22Rv1 (cell line): Measurements from ENCODE around the gene NPHS1.

Experiments used
- ZFX ChIP-seq: fragments of 450-650 bp; IDR thresholded peaks from 2 replicates; pipeline ENCODE4 v1.6.1; 2017; ENCODE audit warnings: antibody characterized with exemption, borderline replicate concordance
- TF ChIP-seq, protein P1 (sequence below): fragments of 450-650 bp; IDR thresholded peaks from 2 replicates; pipeline ENCODE4 v1.5.1; 2017; ENCODE audit warnings: mild to moderate bottlenecking

DNA sequence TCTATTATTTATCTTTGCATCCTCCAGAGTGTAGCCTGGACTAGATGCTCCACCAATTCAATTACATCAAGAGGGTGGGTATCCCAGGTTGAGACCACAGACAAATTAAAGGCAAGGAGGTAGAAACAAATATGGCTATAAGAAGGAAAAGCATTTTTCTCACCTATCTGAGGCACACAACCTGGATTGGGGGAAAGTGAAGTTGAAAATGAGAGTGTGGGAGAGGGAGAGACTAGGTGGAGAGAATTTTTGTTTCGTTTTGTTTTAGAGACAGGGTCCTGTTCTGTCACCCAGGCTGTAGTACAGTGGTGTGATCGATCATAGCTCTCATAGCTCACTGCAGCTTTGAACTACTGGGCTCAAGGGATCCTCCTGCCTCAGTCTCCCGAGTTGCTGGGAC is 33.9 kb downstream of the NPHS1 start:
- TF ChIP-seq, protein P1, sequence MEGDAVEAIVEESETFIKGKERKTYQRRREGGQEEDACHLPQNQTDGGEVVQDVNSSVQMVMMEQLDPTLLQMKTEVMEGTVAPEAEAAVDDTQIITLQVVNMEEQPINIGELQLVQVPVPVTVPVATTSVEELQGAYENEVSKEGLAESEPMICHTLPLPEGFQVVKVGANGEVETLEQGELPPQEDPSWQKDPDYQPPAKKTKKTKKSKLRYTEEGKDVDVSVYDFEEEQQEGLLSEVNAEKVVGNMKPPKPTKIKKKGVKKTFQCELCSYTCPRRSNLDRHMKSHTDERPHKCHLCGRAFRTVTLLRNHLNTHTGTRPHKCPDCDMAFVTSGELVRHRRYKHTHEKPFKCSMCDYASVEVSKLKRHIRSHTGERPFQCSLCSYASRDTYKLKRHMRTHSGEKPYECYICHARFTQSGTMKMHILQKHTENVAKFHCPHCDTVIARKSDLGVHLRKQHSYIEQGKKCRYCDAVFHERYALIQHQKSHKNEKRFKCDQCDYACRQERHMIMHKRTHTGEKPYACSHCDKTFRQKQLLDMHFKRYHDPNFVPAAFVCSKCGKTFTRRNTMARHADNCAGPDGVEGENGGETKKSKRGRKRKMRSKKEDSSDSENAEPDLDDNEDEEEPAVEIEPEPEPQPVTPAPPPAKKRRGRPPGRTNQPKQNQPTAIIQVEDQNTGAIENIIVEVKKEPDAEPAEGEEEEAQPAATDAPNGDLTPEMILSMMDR, result no peak
- TF ChIP-seq ZFX, result no peak
